Psoas muscle (tissue), 8 donors: Measurements from ENCODE around the gene FRG1. TPM values are rescaled to one million over a fixed set of nuclear protein-coding genes. Genes with fewer than 3 reads are reported as not detected.
"Not testable (repeated sequence)": the region's sequence is repeated elsewhere in the genome, so short reads cannot be mapped to it uniquely, and the experiment has no call there.

Experiments
- ATAC-seq, 4 donors: fragments of 200-7000 bp; cut with Tn5 transposase; one replicate each; pipeline ENCODE4 v1.9.1; 2020; ENCODE audit warnings: moderate library complexity in 3 of 4, mild to moderate bottlenecking in 2 of 4
- DNase-seq, 2 donors: peaks; one replicate each; pipeline ENCODE4 v3.0.0-alpha.2; 2020
- H3K27ac ChIP-seq: fragments of 200-600 bp; one replicate; pipeline ENCODE4 v1.8.0; 2022
- H3K27me3 ChIP-seq, 3 donors: fragments of 200-600 bp in 1 of 3; one replicate each; pipeline versions ENCODE4 v1.6.1 to v1.8.0; 2013 to 2022; ENCODE audit warnings: low read length in 2 of 3, mild to moderate bottlenecking in 2 of 3, moderate library complexity in 1 of 3; ENCODE audit not compliant: insufficient read depth in 3 of 3
- H3K36me3 ChIP-seq, 2 donors: fragments of 200-600 bp in 1 of 2; one replicate each; pipeline versions ENCODE4 v1.6.1 to v1.8.0; 2013 to 2022; ENCODE audit warnings: low read depth in 1 of 2, mild to moderate bottlenecking in 1 of 2, moderate library complexity in 1 of 2; ENCODE audit not compliant: insufficient read depth in 1 of 2
- H3K4me1 ChIP-seq: fragments of 200-600 bp; one replicate; pipeline ENCODE4 v1.8.0; 2022
- H3K4me3 ChIP-seq: fragments of 200-600 bp; one replicate; pipeline ENCODE4 v1.8.0; 2022; ENCODE audit warnings: mild to moderate bottlenecking
- H3K9me3 ChIP-seq: fragments of 200-600 bp; one replicate; pipeline ENCODE4 v1.8.0; 2022
- WGBS, 3 donors: extraction: QIAGEN DNeasy Blood & Tissue Kit; methylation state at CpG; one replicate each; pipeline versions ENCODE4 v1.1.6 to v1.1.7; 2013; 5-methylcytosine and 5-hydroxymethylcytosine counted together
- intact Hi-C, 2 donors: fragments of 100-400 bp; cut with DNase I; formaldehyde crosslinking; loops; one replicate each; pipeline versions ENCODE4 v1.11.0 to v1.14.2; 2022
- polyA plus RNA-seq, 3 donors: library from polyadenylated mRNA; stranded (reverse); fragments of 200-250 nt; gene quantifications; one replicate each; pipeline ENCODE4 v1.2.3, GENCODE V29; 2013
- total RNA-seq, 4 donors: library from RNA; stranded (reverse); fragmentation: NEBNext Ultra II Directional in 2 of 4; extraction: Animal tissue kit (Norgen Biotek cat#: 25700) in 2 of 4; gene quantifications; one replicate each; pipeline versions ENCODE4 v1.2.1 to v1.2.4, GENCODE V29; 2021 to 2023
- TF ChIP-seq, protein P1 (sequence below): fragments of 200-600 bp; IDR thresholded peaks from one replicate; pipeline ENCODE4 v1.8.0; 2022; ENCODE audit warnings: antibody characterized with exemption
- donor health status: healthy with polysubstance abuse.
- donor health status: DM: no; HTN: no; CAD: no; lungs with moderate emphysema.
- donor health status: Bipolar disorder and iron deficiency.
- donor health status: healthy.
- donor health status: DM: yes; HTN: yes; CAD: no.
- donor health status: DM: no; HTN: no; CAD: no.
- donor health status: DM: no; HTN: no; CAD: no.
- donor health status: DM: yes; HTN: yes; CAD: no.

FRG1 gene
- total and polyA plus RNA-seq, 7 donors = 19.0 to 39.3 (median 26.5) TPM

DNA sequence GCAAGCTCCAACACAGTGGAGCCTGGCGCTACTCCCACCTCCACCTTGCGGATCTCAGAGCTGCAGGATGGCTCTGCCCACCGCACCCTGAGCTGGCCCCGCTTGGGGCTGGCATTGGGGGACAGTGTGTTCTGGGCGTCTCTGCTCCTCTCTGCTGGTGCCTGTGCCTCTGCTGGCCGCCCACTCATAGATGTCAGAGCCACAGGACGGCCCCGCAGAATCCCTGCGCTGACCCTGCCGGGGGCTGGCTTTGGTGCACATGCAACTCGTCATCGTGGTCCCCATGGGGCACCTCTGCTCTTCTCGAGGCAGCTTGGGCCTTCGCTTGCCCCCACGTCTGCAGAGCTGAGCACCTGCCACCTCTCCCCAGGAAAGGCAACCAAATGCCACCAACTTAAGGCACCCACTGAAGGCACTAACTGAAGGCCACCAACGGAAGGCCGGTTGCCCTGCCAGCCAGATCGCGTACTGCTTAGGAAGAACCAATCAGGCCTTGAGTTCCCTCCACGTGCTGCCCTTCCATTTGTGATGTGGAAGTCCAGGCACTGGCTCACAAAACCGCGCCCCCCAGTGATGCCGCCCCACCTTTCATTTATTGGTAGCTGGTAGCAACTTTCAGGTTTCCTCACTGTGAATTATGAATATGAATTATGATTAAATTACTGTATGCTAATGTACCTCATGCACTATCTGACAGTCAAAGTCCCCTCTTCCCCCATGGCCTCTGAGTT lies 23.3 kb upstream of the FRG1 start:
- Histone ChIP-seq H3K4me1 (no peaks in the 10 kb centered on the region), H3K4me3 (no peak overlapping the region), H3K27me3 (no peaks in the 10 kb centered on the region), H3K27ac (no peak overlapping the region), H3K9me3 (peaks cover 21% of the 10 kb centered on the region), H3K36me3 (no peaks in the 10 kb centered on the region)
- intact Hi-C loops = no loop called here
- TF ChIP-seq, protein P1, sequence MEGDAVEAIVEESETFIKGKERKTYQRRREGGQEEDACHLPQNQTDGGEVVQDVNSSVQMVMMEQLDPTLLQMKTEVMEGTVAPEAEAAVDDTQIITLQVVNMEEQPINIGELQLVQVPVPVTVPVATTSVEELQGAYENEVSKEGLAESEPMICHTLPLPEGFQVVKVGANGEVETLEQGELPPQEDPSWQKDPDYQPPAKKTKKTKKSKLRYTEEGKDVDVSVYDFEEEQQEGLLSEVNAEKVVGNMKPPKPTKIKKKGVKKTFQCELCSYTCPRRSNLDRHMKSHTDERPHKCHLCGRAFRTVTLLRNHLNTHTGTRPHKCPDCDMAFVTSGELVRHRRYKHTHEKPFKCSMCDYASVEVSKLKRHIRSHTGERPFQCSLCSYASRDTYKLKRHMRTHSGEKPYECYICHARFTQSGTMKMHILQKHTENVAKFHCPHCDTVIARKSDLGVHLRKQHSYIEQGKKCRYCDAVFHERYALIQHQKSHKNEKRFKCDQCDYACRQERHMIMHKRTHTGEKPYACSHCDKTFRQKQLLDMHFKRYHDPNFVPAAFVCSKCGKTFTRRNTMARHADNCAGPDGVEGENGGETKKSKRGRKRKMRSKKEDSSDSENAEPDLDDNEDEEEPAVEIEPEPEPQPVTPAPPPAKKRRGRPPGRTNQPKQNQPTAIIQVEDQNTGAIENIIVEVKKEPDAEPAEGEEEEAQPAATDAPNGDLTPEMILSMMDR = no peak
- no peak for DNase-seq
- no peak for ATAC-seq
- WGBS, 3 donors = 93 to 95% (median 95%) methylated on average over 23 of the region's 23 CpGs

DNA sequence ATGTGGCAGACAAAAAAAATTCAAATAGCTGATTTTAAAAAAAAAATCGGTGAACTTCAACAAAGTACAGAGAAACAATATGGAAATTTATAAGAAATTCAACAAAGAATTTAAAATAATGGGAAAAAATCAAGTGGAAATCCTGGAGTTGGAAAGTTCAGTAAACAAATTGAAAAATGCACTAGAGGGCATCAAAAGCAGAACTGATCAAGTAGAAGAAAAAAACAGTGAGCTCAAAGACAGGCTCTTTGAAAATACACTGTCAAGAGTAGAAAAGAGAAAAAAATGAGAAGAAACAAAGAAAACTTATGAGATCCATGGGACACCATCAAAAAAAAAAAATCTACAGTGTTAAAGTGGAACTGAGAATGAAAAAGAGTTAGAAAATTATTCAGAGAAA lies 19.6 kb upstream of the FRG1 start:
- WGBS, 3 donors = 74 to 82% (median 81%) methylated on average over 1 of the region's 1 CpG
- DNase-seq (no peak), ATAC-seq (no peak)
- H3K27me3 ChIP-seq = no peaks in the 10 kb centered on the region
- TF ChIP-seq, protein P1 = no peak
- H3K4me3 ChIP-seq = no peak overlapping the region
- intact Hi-C loops = no loop called here
- no peaks in the 10 kb centered on the region for H3K4me1 ChIP-seq
- H3K36me3 ChIP-seq = no peaks in the 10 kb centered on the region
- no peak overlapping the region for H3K27ac ChIP-seq
- peaks cover 25% of the 10 kb centered on the region for H3K9me3 ChIP-seq

DNA sequence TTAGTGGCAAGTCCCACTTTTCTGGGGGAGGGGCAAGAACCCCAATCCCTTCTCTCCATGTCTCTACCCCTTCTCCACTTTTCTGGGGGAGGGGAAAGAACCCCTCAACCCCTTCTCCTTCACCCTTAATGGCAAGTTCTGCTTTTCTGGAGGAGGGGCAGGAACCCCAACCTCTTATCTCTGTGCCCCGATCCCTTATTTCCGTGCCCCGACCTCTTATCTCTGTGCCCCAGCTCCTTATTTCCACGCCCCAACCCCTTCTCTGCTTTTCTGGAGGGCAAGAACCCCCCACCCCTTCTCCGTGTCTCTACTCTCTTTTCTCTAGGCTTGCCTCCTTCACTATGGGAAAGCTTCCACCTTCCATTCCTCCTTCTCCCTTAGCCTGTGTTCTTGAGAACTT lies 13.9 kb upstream of the FRG1 start:
- H3K27me3 ChIP-seq, H3K4me3 ChIP-seq, H3K9me3 ChIP-seq, H3K4me1 ChIP-seq, ATAC-seq, intact Hi-C loops, DNase-seq, H3K27ac ChIP-seq, H3K36me3 ChIP-seq: not testable (repeated sequence)
- 87 to 96% (median 94%) methylated on average over 5 of the region's 5 CpGs for WGBS, 3 donors

DNA sequence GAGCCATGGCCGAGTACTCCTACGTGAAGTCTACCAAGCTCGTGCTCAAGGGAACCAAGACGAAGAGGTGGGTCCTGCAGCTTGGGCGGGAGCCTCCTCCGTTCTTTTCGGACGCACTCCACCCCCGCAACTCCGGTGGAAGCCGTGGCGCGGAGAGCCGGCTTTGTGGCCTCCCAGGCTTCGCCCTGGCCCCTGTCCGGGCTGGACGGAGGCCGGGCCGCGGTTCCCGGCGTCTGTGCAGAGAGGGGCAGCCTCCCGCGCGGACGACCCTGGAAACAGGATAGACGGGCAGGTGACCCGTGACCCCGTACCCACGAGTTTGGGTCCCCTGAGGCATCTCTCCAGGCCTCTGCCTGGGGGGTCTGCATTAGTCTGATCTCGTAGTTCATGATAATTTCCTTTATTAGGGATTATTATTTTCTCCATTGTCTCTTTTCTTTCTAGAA lies 356 bp downstream of the FRG1 start:
- peak overlapping the region; percentile 85 for H3K27ac ChIP-seq
- peak overlapping the region; percentile 76 for H3K4me3 ChIP-seq
- intact Hi-C loops = no loop called here
- 1 to 3% (median 2%) methylated on average over 27 to 31 of the region's 31 CpGs for WGBS, 3 donors
- no peaks in the 10 kb centered on the region for H3K27me3 ChIP-seq
- TF ChIP-seq, protein P1 = no peak
- peaks cover 0 to 30% of the 10 kb centered on the region in 2 donors for H3K36me3 ChIP-seq
- DNase-seq (no peak), ATAC-seq (no peak)
- H3K4me1 ChIP-seq = peaks cover 9% of the 10 kb centered on the region
- H3K9me3 ChIP-seq = no peaks in the 10 kb centered on the region

DNA sequence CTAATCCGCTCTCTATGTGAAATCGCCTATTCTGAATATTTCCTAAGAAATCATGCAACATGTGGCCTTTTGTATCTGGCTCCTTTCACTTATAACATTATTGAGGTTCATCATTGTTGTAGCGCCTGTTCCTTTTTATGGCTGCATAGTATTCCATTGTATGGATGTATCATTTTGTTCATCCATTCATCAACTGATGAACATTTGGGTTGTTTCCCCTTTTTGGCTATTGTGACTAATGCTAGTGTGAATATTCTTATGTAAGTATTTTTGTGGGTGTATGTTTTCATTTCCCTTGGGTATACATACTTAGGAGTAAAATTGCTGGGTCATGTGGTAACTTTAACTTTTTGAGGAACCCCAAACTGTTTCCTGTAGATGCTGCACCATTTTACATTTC lies 1.7 kb downstream of the FRG1 start:
- Histone ChIP-seq H3K4me3 (peak overlapping the region; percentile 76), H3K36me3 (peaks cover 0 to 22% of the 10 kb centered on the region in 2 donors)
- H3K9me3 ChIP-seq, H3K27ac ChIP-seq, ATAC-seq, H3K27me3 ChIP-seq, intact Hi-C loops, DNase-seq, H3K4me1 ChIP-seq: not testable (repeated sequence)
- WGBS, 3 donors = 96 to 98% (median 97%) methylated on average over 3 of the region's 3 CpGs

DNA sequence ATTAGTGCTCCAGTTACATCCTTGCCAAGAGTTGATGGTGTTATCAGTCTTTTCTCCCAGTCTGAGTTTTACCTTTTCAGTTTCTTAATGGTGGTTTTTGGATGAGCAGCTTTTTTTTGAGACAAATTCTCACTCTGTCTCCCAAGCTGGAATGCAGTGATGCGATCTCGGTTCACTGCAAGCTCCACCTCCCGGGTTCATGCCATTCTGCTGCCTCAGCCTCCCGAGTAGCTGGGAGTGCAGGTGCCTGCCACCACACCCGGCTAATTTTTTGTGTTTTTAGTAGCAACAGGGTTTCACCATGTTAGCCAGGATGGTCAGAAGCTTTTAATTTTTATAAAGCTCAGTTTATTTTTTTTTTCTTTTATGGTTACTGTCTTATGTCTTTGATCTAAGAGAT lies 3.4 kb downstream of the FRG1 start:
- DNase-seq, H3K4me3 ChIP-seq, H3K27me3 ChIP-seq, ATAC-seq, H3K27ac ChIP-seq, H3K4me1 ChIP-seq, H3K9me3 ChIP-seq, intact Hi-C loops: not testable (repeated sequence)
- peaks cover 0 to 22% of the 10 kb centered on the region in 2 donors for H3K36me3 ChIP-seq
- WGBS, 3 donors = 83 to 93% (median 89%) methylated on average over 5 of the region's 5 CpGs

DNA sequence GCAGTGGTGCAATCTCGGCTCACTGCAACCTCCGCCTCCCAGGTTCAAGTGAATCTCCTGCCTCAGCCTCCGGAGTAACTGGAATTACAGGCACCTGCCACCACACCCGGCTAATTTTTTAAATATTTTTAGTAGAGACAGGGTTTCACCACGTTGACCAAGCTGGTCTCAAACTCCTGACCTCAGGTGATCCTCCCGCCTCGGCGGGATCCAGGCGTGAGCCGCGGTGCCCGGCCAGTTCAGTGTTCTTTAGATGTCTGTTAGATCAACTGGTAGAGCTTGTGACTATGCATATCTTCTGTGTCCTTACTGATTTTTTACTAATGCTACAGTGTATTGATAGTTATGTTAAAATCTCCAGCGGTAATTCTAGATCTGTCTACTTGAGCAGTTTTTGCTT lies 6.2 kb downstream of the FRG1 start:
- H3K27me3 ChIP-seq, H3K4me1 ChIP-seq, H3K27ac ChIP-seq, H3K9me3 ChIP-seq, DNase-seq, intact Hi-C loops, ATAC-seq, H3K4me3 ChIP-seq: not testable (repeated sequence)
- 92 to 94% (median 93%) methylated on average over 13 of the region's 13 CpGs for WGBS, 3 donors
- H3K36me3 ChIP-seq = peaks cover 0 to 22% of the 10 kb centered on the region in 2 donors

DNA sequence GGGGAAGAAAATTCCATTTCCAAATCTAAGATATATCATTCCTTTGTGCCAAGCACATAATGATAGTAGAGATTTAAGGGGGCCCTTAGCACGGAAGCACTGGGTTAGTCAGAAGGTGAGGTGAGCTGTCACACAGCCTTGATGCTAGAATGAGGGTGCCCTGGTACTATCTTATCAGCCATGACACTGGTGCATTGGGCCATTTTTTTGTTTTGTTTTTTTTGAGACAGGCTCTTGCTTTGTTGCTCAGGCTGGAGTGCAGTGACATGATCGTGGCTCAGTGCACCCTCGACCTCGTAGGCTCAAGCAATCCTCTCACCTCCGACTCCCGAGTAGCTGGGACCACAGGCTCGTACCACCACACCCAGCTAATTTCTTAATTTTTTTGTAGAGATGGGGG lies 7.8 kb downstream of the FRG1 start:
- intact Hi-C loops, DNase-seq, H3K27ac ChIP-seq, H3K27me3 ChIP-seq, ATAC-seq, H3K4me1 ChIP-seq, H3K4me3 ChIP-seq, H3K9me3 ChIP-seq: not testable (repeated sequence)
- 74 to 81% (median 79%) methylated on average over 7 of the region's 7 CpGs for WGBS, 3 donors
- peaks cover 0 to 29% of the 10 kb centered on the region in 2 donors for H3K36me3 ChIP-seq

DNA sequence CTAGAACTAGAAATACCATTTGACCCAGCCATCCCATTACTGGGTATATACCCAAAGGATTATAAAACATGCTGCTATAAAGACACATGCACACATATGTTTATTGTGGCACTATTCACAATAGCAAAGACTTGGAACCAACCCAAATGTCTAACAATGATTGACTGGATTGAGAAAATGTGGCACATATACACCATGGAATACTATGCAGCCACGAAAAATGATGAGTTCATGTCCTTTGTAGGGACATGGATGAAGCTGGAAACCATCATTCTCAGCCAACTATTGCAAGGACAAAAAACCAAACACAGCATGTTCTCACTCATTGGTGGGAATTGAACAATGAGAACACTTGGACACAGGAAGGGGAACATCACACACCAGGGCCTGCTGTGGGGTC lies 28.6 kb downstream of the FRG1 start:
- H3K4me3 ChIP-seq, H3K4me1 ChIP-seq, H3K27ac ChIP-seq, H3K9me3 ChIP-seq, H3K27me3 ChIP-seq, H3K36me3 ChIP-seq, DNase-seq, intact Hi-C loops, ATAC-seq: not testable (repeated sequence)
- WGBS, 3 donors = 43 to 60% (median 60%) methylated on average over 1 of the region's 1 CpG
